ENCODE results near the gene RSPH1.

Gene RSPH1

GRCh38 chr21:42496120-42496838 is at the start of gene RSPH1:
Gene RSPH1, minus strand, starts transcription at chr21:42496224. Its CDS starts 38 bp downstream, at chr21:42496186.
- DNase-seq (ENCODE audit: low spot score), result peak; percentile 100

- no peak for DNase-seq (ENCODE audit: low spot score)
These were observed 49.7 kb upstream of the RSPH1 start for GRCh38 chr21:42545745-42546144.

GRCh38 chr21:42545317-42545716 is 49.3 kb upstream of the RSPH1 start:
- DNase-seq (ENCODE audit: low spot score), result no peak

- DNase-seq (ENCODE audit: low spot score), result no peak
These were observed 48.5 kb upstream of the RSPH1 start for GRCh38 chr21:42544544-42544943.

GRCh38 chr21:42543106-42543847 is 47.3 kb upstream of the RSPH1 start:
- no peak for DNase-seq (ENCODE audit: low spot score)

GRCh38 chr21:42542596-42542995 is 46.6 kb upstream of the RSPH1 start:
- no peak for DNase-seq (ENCODE audit: low spot score)

- DNase-seq (ENCODE audit: low spot score), result no peak
These were observed 46.2 kb upstream of the RSPH1 start for GRCh38 chr21:42542196-42542595.

GRCh38 chr21:42541618-42542017 is 45.6 kb upstream of the RSPH1 start:
- no peak for DNase-seq (ENCODE audit: low spot score)

GRCh38 chr21:42541174-42541573 is 45.1 kb upstream of the RSPH1 start:
- no peak for DNase-seq (ENCODE audit: low spot score)

GRCh38 chr21:42540396-42540795 is 44.4 kb upstream of the RSPH1 start:
- no peak for DNase-seq (ENCODE audit: low spot score)

- DNase-seq (ENCODE audit: low spot score), result no peak
These were observed 43.9 kb upstream of the RSPH1 start for GRCh38 chr21:42539931-42540343.

- DNase-seq (ENCODE audit: low spot score), result no peak
These were observed 43.3 kb upstream of the RSPH1 start for GRCh38 chr21:42539342-42539741.

- no peak for DNase-seq (ENCODE audit: low spot score)
These were observed 42.7 kb upstream of the RSPH1 start for GRCh38 chr21:42538479-42539275.

- no peak for DNase-seq (ENCODE audit: low spot score)
These were observed 41.2 kb upstream of the RSPH1 start for GRCh38 chr21:42537106-42537742.

- no peak for DNase-seq (ENCODE audit: low spot score)
These were observed 40.6 kb upstream of the RSPH1 start for GRCh38 chr21:42536601-42537000.

GRCh38 chr21:42535602-42536171 is 39.7 kb upstream of the RSPH1 start:
- DNase-seq (ENCODE audit: low spot score), result no peak

- no peak for DNase-seq (ENCODE audit: low spot score)
These were observed 38.7 kb upstream of the RSPH1 start for GRCh38 chr21:42534421-42535378.

GRCh38 chr21:42533963-42534355 is 37.9 kb upstream of the RSPH1 start:
- no peak for DNase-seq (ENCODE audit: low spot score)

GRCh38 chr21:42533306-42533962 is 37.4 kb upstream of the RSPH1 start:
- DNase-seq (ENCODE audit: low spot score), result no peak
